DOHH2 (cell line): ENCODE data around the gene OGG1.

Experiments used
- CTCF ChIP-seq: fragments of 200-600 bp; sonication (generic); IDR thresholded peaks from one replicate; pipeline ENCODE4 v1.5.1; 2014; ENCODE audit warnings: antibody characterized with exemption, mild to moderate bottlenecking, low read depth, low read length; ENCODE audit not compliant: poor library complexity, severe bottlenecking
- EZH2phosphoT487 ChIP-seq: fragments of 200-600 bp; sonication (generic); IDR thresholded peaks from 2 replicates; pipeline ENCODE4 v1.6.1; 2017; ENCODE audit warnings: borderline replicate concordance, mild to moderate bottlenecking, antibody characterized with exemption, low read length, moderate library complexity, mixed read lengths

GRCh38 chr3:9732080-9732739 lies 17.5 kb upstream of the OGG1 start:
- no peak for TF ChIP-seq CTCF
- no peak for TF ChIP-seq EZH2phosphoT487
